Thyroid gland (tissue), 4 donors: Measurements from ENCODE around the gene KCTD8.

ENCODE experiments used
- CTCF ChIP-seq, 6 experiments: fragments of 200-600 bp in 3 of 6; fragments of 450-650 bp in 3 of 6; sonication (generic) in 3 of 6; IDR thresholded peaks; one replicate each; pipeline ENCODE4 v1.5.1; 2016 to 2019; ENCODE audit warnings: antibody characterized with exemption in 6 of 6, mild to moderate bottlenecking in 2 of 6, inconsistent platforms in 1 of 6, moderate library complexity in 1 of 6
- POLR2A ChIP-seq, 2 donors: fragments of 450-650 bp; IDR thresholded peaks; one replicate each; pipeline ENCODE4 v1.6.1; 2017; ENCODE audit warnings: antibody characterized with exemption in 2 of 2, mild to moderate bottlenecking in 2 of 2, moderate library complexity in 1 of 2

GRCh38 chr4:44147571-44148075 is 301.0 kb downstream of the KCTD8 start:
- no peak for TF ChIP-seq POLR2A (IDR thresholded peaks at IDR 0.05)
- no peak for TF ChIP-seq CTCF (IDR thresholded peaks at IDR 0.05)
